H9 (cell line): ENCODE measurements around the gene TCEA2. TPM values are rescaled to one million over a fixed set of nuclear protein-coding genes. Genes with fewer than 3 reads are reported as not detected.

Experiments
- DNase-seq: peaks from one replicate; pipeline ENCODE4 v3.0.0-alpha.2; 2017
- H2AFZ ChIP-seq: one replicate; pipeline ENCODE4 v1.6.1; 2013; ENCODE audit warnings: mild to moderate bottlenecking, low read length, control low read depth, moderate library complexity
- H2AK5ac ChIP-seq: 2 replicates; pipeline ENCODE4 v1.6.1; 2013; ENCODE audit warnings: low read length, control low read depth, mixed read lengths; ENCODE audit not compliant: insufficient read length
- H2BK120ac ChIP-seq: one replicate; pipeline ENCODE4 v1.6.1; 2013; ENCODE audit warnings: low read depth, mild to moderate bottlenecking, low read length, control low read depth, inconsistent platforms; ENCODE audit not compliant: poor library complexity, severe bottlenecking
- H2BK12ac ChIP-seq: 2 replicates; pipeline ENCODE4 v1.6.1; 2013; ENCODE audit warnings: low read length, control low read depth, mixed read lengths, low read depth; ENCODE audit not compliant: insufficient read length
- H2BK15ac ChIP-seq: 2 replicates; pipeline ENCODE4 v1.6.1; 2013; ENCODE audit warnings: low read depth, low read length, control low read depth
- H2BK20ac ChIP-seq: one replicate; pipeline ENCODE4 v1.6.1; 2013; ENCODE audit warnings: low read depth, mild to moderate bottlenecking, low read length, control low read depth, inconsistent platforms; ENCODE audit not compliant: poor library complexity, severe bottlenecking
- H2BK5ac ChIP-seq: 2 replicates; pipeline ENCODE4 v1.6.1; 2013; ENCODE audit warnings: low read length, control low read depth, mixed read lengths; ENCODE audit not compliant: insufficient read length
- H3K14ac ChIP-seq: 2 replicates; pipeline ENCODE4 v1.6.1; 2013; ENCODE audit warnings: low read length, control low read depth; ENCODE audit not compliant: insufficient read depth
- H3K18ac ChIP-seq: 2 replicates; pipeline ENCODE4 v1.6.1; 2013; ENCODE audit warnings: low read depth, mild to moderate bottlenecking, mixed read lengths, low read length, control low read depth; ENCODE audit not compliant: insufficient read length
- H3K23ac ChIP-seq: 2 replicates; pipeline ENCODE4 v1.6.1; 2013; ENCODE audit warnings: low read length, control low read depth, mixed read lengths, low read depth; ENCODE audit not compliant: insufficient read length
- H3K23me2 ChIP-seq: 2 replicates; pipeline ENCODE4 v1.6.1; 2013; ENCODE audit warnings: low read depth, mild to moderate bottlenecking, mixed read lengths, low read length, control low read depth; ENCODE audit not compliant: insufficient read length, poor library complexity, severe bottlenecking
- H3K27ac ChIP-seq: 2 replicates; pipeline ENCODE4 v1.5.1; 2013; ENCODE audit warnings: low read length, control low read depth, mixed read lengths, low read depth; ENCODE audit not compliant: insufficient read length
- H3K27me3 ChIP-seq: 2 replicates; pipeline ENCODE4 v1.6.1; 2013; ENCODE audit warnings: low read length, control low read depth, inconsistent platforms; ENCODE audit not compliant: insufficient read depth
- H3K4ac ChIP-seq: 2 replicates; pipeline ENCODE4 v1.6.1; 2013; ENCODE audit warnings: low read depth, mild to moderate bottlenecking, control low read depth, inconsistent platforms, low read length, moderate library complexity
- H3K4me1 ChIP-seq: 2 replicates; pipeline ENCODE4 v1.6.1; 2013; ENCODE audit warnings: low read length, control low read depth, inconsistent platforms; ENCODE audit not compliant: insufficient read depth
- H3K4me2 ChIP-seq: 2 replicates; pipeline ENCODE4 v1.6.1; 2013; ENCODE audit warnings: low read length, control low read depth, mixed read lengths; ENCODE audit not compliant: insufficient read length, insufficient read depth
- H3K56ac ChIP-seq: 2 replicates; pipeline ENCODE4 v1.6.1; 2013; ENCODE audit warnings: low read depth, mild to moderate bottlenecking, mixed read lengths, low read length, control low read depth; ENCODE audit not compliant: insufficient read length
- H3K79me1 ChIP-seq: 2 replicates; pipeline ENCODE4 v1.6.1; 2013; ENCODE audit warnings: low read depth, mild to moderate bottlenecking, moderate library complexity, low read length, control low read depth, inconsistent platforms; ENCODE audit not compliant: insufficient read depth, poor library complexity, severe bottlenecking
- H3K79me2 ChIP-seq: 2 replicates; pipeline ENCODE4 v1.6.1; 2013; ENCODE audit warnings: low read length, control low read depth, inconsistent platforms; ENCODE audit not compliant: insufficient read depth
- H3K9ac ChIP-seq: 2 replicates; pipeline ENCODE4 v1.6.1; 2013; ENCODE audit warnings: low read length, control low read depth, mixed read lengths; ENCODE audit not compliant: insufficient read length; ENCODE audit errors: extremely low read depth
- H3K9me3 ChIP-seq: one replicate; pipeline ENCODE4 v1.6.1; 2013; ENCODE audit warnings: low read depth, low read length, inconsistent platforms; ENCODE audit not compliant: control insufficient read depth
- H3T11ph ChIP-seq: one replicate; pipeline ENCODE4 v1.6.1; 2013; ENCODE audit warnings: mild to moderate bottlenecking, low read length, control low read depth, inconsistent platforms
- H4K20me1 ChIP-seq: one replicate; pipeline ENCODE4 v1.6.1; 2013; ENCODE audit not compliant: control insufficient read depth, insufficient read length, insufficient read depth
- H4K5ac ChIP-seq: 2 replicates; pipeline ENCODE4 v1.6.1; 2013; ENCODE audit warnings: low read depth, mild to moderate bottlenecking, mixed read lengths, low read length, control low read depth; ENCODE audit not compliant: insufficient read length
- H4K8ac ChIP-seq: replicated peaks from 2 replicates; pipeline ENCODE4 v1.6.1; 2013; ENCODE audit warnings: low read length, control low read depth, mixed read lengths, low read depth; ENCODE audit not compliant: insufficient read length
- H4K91ac ChIP-seq: 2 replicates; pipeline ENCODE4 v1.6.1; 2013; ENCODE audit warnings: low read depth, mild to moderate bottlenecking, moderate library complexity, mixed read lengths, low read length, control low read depth; ENCODE audit not compliant: insufficient read length
- H3K27ac Mint-ChIP-seq, 3 experiments: 2 replicates in 2 of 3; 3 replicates in 1 of 3; pipeline ENCODE4 v1.8.0; 2020 to 2021; ENCODE audit warnings: mixed read lengths in 3 of 3, mild to moderate bottlenecking in 1 of 3, moderate library complexity in 1 of 3
- H3K27me3 Mint-ChIP-seq: 2 replicates; pipeline ENCODE4 v1.8.0; 2021; ENCODE audit warnings: low read depth, mild to moderate bottlenecking, moderate library complexity, mixed read lengths
- H3K36me3 Mint-ChIP-seq, 3 experiments: 2 replicates in 2 of 3; 3 replicates in 1 of 3; pipeline ENCODE4 v1.8.0; 2020 to 2021; ENCODE audit warnings: low read depth in 3 of 3, mixed read lengths in 3 of 3; ENCODE audit not compliant: insufficient read depth in 1 of 3
- H3K4me1 Mint-ChIP-seq, 2 experiments: 2 replicates each; pipeline ENCODE4 v1.8.0; 2020; ENCODE audit warnings: mixed read lengths in 2 of 2
- H3K4me3 Mint-ChIP-seq, 2 experiments: 2 replicates in 1 of 2; 3 replicates in 1 of 2; pipeline ENCODE4 v1.8.0; 2020 to 2021; ENCODE audit warnings: mild to moderate bottlenecking in 2 of 2, mixed read lengths in 2 of 2, moderate library complexity in 1 of 2
- H3K9me3 Mint-ChIP-seq, 2 experiments: 2 replicates in 1 of 2; 3 replicates in 1 of 2; pipeline ENCODE4 v1.8.0; 2020; ENCODE audit warnings: mild to moderate bottlenecking in 2 of 2, mixed read lengths in 2 of 2, moderate library complexity in 1 of 2
- CTCF ChIP-seq: fragments of 200-600 bp; sonication (generic); conservative IDR thresholded peaks from 3 replicates; pipeline ENCODE4 v1.8.0; 2021; ENCODE audit warnings: antibody characterized with exemption, mild to moderate bottlenecking
- WGBS: extraction: QIAGEN DNeasy Blood & Tissue Kit; methylation state at CpG from one replicate; pipeline ENCODE4 v1.1.7; 2013; ENCODE audit warnings: missing lambda C conversion rate, low lambda C conversion rate, mixed read lengths; ENCODE audit not compliant: insufficient read length; ENCODE audit errors: extremely low coverage; 5-methylcytosine and 5-hydroxymethylcytosine counted together
- total RNA-seq: library from RNA; stranded (reverse); gene quantifications from 2 replicates; pipeline ENCODE4 v1.2.1, GENCODE V29; 2021

TCEA2 gene
- total RNA-seq, 1 experiment from 2014 or later: 51.7 TPM

- no peaks in the 10 kb centered on the region for H3K79me2 ChIP-seq
- no peak for DNase-seq
- no peak overlapping the region; a peak in 1 of 5 replicates for H3K4me3 Mint-ChIP-seq
- H3K4me1 Mint-ChIP-seq: peaks cover 6 to 11% of the 10 kb centered on the region in 2 experiments
- H3K23me2 ChIP-seq: no peaks in the 10 kb centered on the region
- no peak overlapping the region for H3K9ac ChIP-seq
- H2BK120ac ChIP-seq: no peak overlapping the region
- H3K79me1 ChIP-seq: no peaks in the 10 kb centered on the region
- H4K20me1 ChIP-seq: no peaks in the 10 kb centered on the region
- H2BK20ac ChIP-seq: no peak overlapping the region
- H2BK5ac ChIP-seq: no peak overlapping the region
- H3K14ac ChIP-seq: no peak overlapping the region; the same call in 1 of the 2 replicates
- H3K36me3 Mint-ChIP-seq: peaks cover 2 to 5% (median 2%) of the 10 kb centered on the region in 3 experiments; a peak in 5 of 7 replicates
- H4K91ac ChIP-seq: no peak overlapping the region
- no peaks in the 10 kb centered on the region; the same call in 1 of the 2 replicates for H3K4me1 ChIP-seq
- no peak for TF ChIP-seq CTCF
- H2AK5ac ChIP-seq: no peak overlapping the region
- H3K4me2 ChIP-seq: no peak overlapping the region
- H3K23ac ChIP-seq: no peak overlapping the region
- no peaks in the 10 kb centered on the region for H3K9me3 ChIP-seq
- H2BK12ac ChIP-seq: no peak overlapping the region
- no CpG with 5 or more reads among the region's 4 CpGs for WGBS
- no peak overlapping the region for H3K56ac ChIP-seq
- H3K4ac ChIP-seq: no peak overlapping the region
- no peak overlapping the region for H4K5ac ChIP-seq
- no peak overlapping the region for H3K18ac ChIP-seq
- H4K8ac ChIP-seq: no peak overlapping the region
- no peak overlapping the region for H2BK15ac ChIP-seq
- no peaks in the 10 kb centered on the region for H3K27me3 ChIP-seq
- no peak overlapping the region for H3K27ac Mint-ChIP-seq
- H3T11ph ChIP-seq: no peak overlapping the region
- no peak overlapping the region for H3K27ac ChIP-seq
- no peak overlapping the region for H2AFZ ChIP-seq
- peaks cover 21% of the 10 kb centered on the region for H3K27me3 Mint-ChIP-seq
- H3K9me3 Mint-ChIP-seq: peaks cover 5% of the 10 kb centered on the region in 2 experiments
Measured at GRCh38 chr20:64095455-64095854, 32.5 kb downstream of the TCEA2 start.
